Measurements from ENCODE around the gene ARG2.

GRCh38 chr14:67581643-67582042 is 38.1 kb upstream of the ARG2 start:
- TF ChIP-seq, protein P1, sequence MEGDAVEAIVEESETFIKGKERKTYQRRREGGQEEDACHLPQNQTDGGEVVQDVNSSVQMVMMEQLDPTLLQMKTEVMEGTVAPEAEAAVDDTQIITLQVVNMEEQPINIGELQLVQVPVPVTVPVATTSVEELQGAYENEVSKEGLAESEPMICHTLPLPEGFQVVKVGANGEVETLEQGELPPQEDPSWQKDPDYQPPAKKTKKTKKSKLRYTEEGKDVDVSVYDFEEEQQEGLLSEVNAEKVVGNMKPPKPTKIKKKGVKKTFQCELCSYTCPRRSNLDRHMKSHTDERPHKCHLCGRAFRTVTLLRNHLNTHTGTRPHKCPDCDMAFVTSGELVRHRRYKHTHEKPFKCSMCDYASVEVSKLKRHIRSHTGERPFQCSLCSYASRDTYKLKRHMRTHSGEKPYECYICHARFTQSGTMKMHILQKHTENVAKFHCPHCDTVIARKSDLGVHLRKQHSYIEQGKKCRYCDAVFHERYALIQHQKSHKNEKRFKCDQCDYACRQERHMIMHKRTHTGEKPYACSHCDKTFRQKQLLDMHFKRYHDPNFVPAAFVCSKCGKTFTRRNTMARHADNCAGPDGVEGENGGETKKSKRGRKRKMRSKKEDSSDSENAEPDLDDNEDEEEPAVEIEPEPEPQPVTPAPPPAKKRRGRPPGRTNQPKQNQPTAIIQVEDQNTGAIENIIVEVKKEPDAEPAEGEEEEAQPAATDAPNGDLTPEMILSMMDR (conservative IDR thresholded peaks at IDR 0.05), result no peak
- no peak for TF ChIP-seq EZH2 (IDR thresholded peaks at IDR 0.05; ENCODE audit: low read depth)
